ENCODE data around the gene TUT7.

- TF ChIP-seq, protein P1, sequence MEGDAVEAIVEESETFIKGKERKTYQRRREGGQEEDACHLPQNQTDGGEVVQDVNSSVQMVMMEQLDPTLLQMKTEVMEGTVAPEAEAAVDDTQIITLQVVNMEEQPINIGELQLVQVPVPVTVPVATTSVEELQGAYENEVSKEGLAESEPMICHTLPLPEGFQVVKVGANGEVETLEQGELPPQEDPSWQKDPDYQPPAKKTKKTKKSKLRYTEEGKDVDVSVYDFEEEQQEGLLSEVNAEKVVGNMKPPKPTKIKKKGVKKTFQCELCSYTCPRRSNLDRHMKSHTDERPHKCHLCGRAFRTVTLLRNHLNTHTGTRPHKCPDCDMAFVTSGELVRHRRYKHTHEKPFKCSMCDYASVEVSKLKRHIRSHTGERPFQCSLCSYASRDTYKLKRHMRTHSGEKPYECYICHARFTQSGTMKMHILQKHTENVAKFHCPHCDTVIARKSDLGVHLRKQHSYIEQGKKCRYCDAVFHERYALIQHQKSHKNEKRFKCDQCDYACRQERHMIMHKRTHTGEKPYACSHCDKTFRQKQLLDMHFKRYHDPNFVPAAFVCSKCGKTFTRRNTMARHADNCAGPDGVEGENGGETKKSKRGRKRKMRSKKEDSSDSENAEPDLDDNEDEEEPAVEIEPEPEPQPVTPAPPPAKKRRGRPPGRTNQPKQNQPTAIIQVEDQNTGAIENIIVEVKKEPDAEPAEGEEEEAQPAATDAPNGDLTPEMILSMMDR (conservative IDR thresholded peaks at IDR 0.05; ENCODE audit: low read length): no peak
- TF ChIP-seq EZH2phosphoT487 (IDR thresholded peaks at IDR 0.05; ENCODE audit: borderline replicate concordance, low read depth, low read length): no peak
Measured at GRCh38 chr9:86303316-86303975, 50.8 kb downstream of the TUT7 start.
